Lower lobe of right lung (tissue), 2 donors: Measurements from ENCODE around the gene SIL1. TPM values are rescaled to one million over a fixed set of nuclear protein-coding genes. Genes with fewer than 3 reads are reported as not detected.

Experiments used
- ATAC-seq, 2 donors: fragments of 200-7000 bp; cut with Tn5 transposase; one replicate each; pipeline ENCODE4 v1.9.1; 2020 to 2022; ENCODE audit warnings: mild to moderate bottlenecking in 2 of 2, moderate library complexity in 2 of 2
- DNase-seq: peaks from one replicate; pipeline ENCODE4 v3.0.0-alpha.2; 2020
- H3K27ac ChIP-seq: fragments of 200-600 bp; one replicate; pipeline ENCODE4 v1.8.0; 2022
- H3K27me3 ChIP-seq: fragments of 200-600 bp; one replicate; pipeline ENCODE4 v1.8.0; 2022; ENCODE audit warnings: low read depth
- H3K36me3 ChIP-seq: fragments of 200-600 bp; one replicate; pipeline ENCODE4 v1.8.0; 2022; ENCODE audit warnings: mild to moderate bottlenecking
- H3K4me1 ChIP-seq: fragments of 200-600 bp; one replicate; pipeline ENCODE4 v1.8.0; 2022
- H3K4me3 ChIP-seq: fragments of 200-600 bp; one replicate; pipeline ENCODE4 v1.8.0; 2022; ENCODE audit warnings: mild to moderate bottlenecking
- H3K9me3 ChIP-seq: fragments of 200-600 bp; one replicate; pipeline ENCODE4 v1.8.0; 2022
- CTCF ChIP-seq: fragments of 200-600 bp; IDR thresholded peaks from one replicate; pipeline ENCODE4 v1.8.0; 2022; ENCODE audit warnings: antibody characterized with exemption, mild to moderate bottlenecking
- intact Hi-C: fragments of 100-400 bp; cut with DNase I; formaldehyde crosslinking; loops from one replicate; pipeline ENCODE4 v1.11.0; 2022
- total RNA-seq: library from RNA; stranded (reverse); fragmentation: NEBNext Ultra II Directional; extraction: Animal tissue kit (Norgen Biotek cat#: 25700); gene quantifications from one replicate; pipeline ENCODE4 v1.2.1, GENCODE V29; 2021
- donor health status: DM: no; HTN: yes; CAD: no; lungs with severe emphysema.

SIL1 gene
- total RNA-seq, 1 donor from 2014 or later, result 40.6 TPM

- DNase-seq (no peak), ATAC-seq (no peak)
- Histone ChIP-seq H3K4me3 (no peak overlapping the region), H3K36me3 (no peaks in the 10 kb centered on the region), H3K27me3 (no peaks in the 10 kb centered on the region), H3K27ac (no peak overlapping the region), H3K9me3 (no peaks in the 10 kb centered on the region), H3K4me1 (peaks cover 21% of the 10 kb centered on the region)
- no peak for TF ChIP-seq CTCF
- intact Hi-C loops, result no loop called here
These were observed 235.4 kb downstream of the SIL1 start for GRCh38 chr5:138962614-138963370.

DNA sequence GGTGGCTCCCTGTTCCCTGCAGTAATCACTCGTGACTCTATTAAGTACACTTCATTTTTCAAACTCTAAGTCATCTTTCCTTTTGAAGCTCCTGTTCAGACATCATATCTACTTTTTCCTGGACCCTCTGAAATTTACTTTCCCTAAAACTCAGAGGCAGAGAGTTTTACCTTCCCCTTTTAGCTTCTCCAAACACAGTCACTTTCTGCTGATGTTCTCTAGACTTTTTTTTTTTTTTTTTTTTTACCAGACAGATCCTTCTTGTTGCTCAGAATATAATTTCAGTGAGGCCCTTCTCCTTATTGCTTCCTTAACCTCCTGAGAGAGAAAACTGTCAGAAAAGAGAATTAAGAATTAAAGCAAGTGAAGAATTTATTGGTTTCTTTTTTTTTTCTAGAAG lies 236.4 kb downstream of the SIL1 start:
- intact Hi-C loops, result no loop called here
- Histone ChIP-seq H3K27ac (no peak overlapping the region), H3K36me3 (no peaks in the 10 kb centered on the region), H3K9me3 (no peaks in the 10 kb centered on the region), H3K27me3 (no peaks in the 10 kb centered on the region), H3K4me1 (peaks cover 21% of the 10 kb centered on the region), H3K4me3 (no peak overlapping the region)
- DNase-seq, result no peak
- TF ChIP-seq CTCF, result no peak
- no peak for ATAC-seq

GRCh38 chr5:138961221-138961620 lies 236.9 kb downstream of the SIL1 start:
- no peak for TF ChIP-seq CTCF
- no peaks in the 10 kb centered on the region for H3K27me3 ChIP-seq
- H3K4me1 ChIP-seq, result peaks cover 21% of the 10 kb centered on the region
- H3K36me3 ChIP-seq, result no peaks in the 10 kb centered on the region
- H3K27ac ChIP-seq, result no peak overlapping the region
- ATAC-seq, result peak in 1 of 2 donors; percentile 60
- no peak overlapping the region for H3K4me3 ChIP-seq
- intact Hi-C loops, result no loop called here
- DNase-seq, result no peak
- no peaks in the 10 kb centered on the region for H3K9me3 ChIP-seq

DNA sequence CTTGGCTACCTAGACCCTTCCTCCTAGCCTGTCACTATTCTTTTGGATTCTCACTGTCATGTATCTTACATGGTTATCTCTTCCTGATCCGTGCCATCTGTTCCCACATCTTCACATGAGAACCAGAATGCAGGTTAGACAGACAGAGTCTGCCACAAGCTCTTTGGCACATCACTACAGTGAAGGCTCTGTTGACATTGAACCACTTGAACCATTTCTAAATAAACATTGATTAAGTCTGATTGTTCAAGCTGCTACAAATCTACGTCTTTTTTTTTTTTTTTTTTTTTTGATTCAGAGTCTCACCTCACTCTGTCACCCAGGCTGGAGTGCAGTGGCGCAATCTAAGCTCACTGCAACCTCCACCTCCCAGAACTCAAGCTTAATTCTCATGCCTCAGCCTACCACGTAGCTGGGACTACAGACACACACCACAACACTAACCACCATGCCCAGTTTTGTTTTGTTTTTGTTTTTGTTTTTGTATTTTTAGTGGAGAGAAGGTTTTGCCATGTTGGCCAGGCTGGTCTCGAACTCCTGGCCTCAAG lies 237.9 kb downstream of the SIL1 start:
- no peak for TF ChIP-seq CTCF
- Histone ChIP-seq H3K4me1 (peaks cover 28% of the 10 kb centered on the region), H3K27ac (no peak overlapping the region), H3K27me3 (no peaks in the 10 kb centered on the region), H3K4me3 (no peak overlapping the region), H3K9me3 (no peaks in the 10 kb centered on the region), H3K36me3 (no peaks in the 10 kb centered on the region)
- DNase-seq (no peak), ATAC-seq (peak; percentile 68 to 77)
- intact Hi-C loops, result no loop called here

DNA sequence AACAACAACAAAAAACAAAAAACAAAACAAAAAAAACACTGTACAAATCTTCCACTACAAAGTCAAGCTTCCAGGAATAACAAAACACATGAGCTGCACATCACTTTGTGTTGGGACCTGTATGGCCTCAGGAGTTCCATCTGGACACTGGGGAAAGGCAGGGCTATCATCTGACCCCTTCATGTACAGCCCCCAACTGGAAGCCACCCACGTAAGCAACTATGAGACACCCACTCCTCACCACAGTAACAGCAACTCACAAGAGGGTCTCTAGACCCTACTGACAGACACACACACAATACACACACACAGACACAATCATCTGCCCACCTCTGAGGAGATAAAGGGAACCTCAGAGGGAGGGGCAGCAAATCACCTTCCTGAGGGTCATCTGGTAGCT lies 241.4 kb downstream of the SIL1 start:
- Histone ChIP-seq H3K27me3 (no peaks in the 10 kb centered on the region), H3K27ac (no peak overlapping the region), H3K4me1 (peaks cover 53% of the 10 kb centered on the region), H3K4me3 (no peak overlapping the region), H3K36me3 (no peaks in the 10 kb centered on the region), H3K9me3 (no peaks in the 10 kb centered on the region)
- ATAC-seq (no peak), DNase-seq (no peak)
- TF ChIP-seq CTCF, result no peak
- intact Hi-C loops, result no loop called here
